ENCODE results near the gene FOXD2. TPM values are rescaled to one million over a fixed set of nuclear protein-coding genes. Genes with fewer than 3 reads are reported as not detected.

FOXD2 gene
- polyA plus RNA-seq, 1 of the 3 experiments (the other 2 are of a cell fraction) = not detected

DNA sequence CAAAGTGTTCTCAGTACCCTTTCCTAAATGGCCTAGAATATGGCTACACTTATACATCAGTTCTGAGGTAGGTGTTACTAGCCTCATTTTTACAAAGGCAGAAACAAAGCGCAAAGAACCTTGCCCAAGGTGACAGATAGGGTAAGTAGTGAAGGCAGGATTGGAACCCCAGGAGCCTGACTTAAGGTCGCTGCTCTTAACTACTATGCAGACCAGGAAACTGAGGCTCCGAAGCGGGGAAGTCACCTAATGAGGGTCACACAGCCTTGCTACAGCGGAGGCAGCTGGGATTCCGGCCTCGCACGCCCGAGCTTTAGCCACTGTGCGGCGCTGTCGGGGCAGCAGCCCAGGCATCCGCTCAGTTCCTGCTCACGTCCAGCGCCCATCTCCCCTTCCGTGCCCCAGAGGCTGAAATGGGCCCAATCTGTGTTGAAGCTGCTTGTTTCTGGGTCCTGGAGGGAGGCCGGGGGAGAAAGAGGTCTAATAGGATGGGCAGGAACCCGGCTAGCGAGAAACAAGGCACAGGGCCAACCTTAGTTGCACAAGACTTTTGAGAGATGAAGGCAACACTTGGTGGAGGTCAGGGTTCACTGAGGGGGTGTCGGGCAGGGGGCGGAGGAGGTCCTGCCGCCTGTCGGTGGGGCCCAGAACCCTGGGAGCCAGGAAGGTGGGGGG, 1.4 kb upstream of the FOXD2 start:
- TF ChIP-seq, protein P1, sequence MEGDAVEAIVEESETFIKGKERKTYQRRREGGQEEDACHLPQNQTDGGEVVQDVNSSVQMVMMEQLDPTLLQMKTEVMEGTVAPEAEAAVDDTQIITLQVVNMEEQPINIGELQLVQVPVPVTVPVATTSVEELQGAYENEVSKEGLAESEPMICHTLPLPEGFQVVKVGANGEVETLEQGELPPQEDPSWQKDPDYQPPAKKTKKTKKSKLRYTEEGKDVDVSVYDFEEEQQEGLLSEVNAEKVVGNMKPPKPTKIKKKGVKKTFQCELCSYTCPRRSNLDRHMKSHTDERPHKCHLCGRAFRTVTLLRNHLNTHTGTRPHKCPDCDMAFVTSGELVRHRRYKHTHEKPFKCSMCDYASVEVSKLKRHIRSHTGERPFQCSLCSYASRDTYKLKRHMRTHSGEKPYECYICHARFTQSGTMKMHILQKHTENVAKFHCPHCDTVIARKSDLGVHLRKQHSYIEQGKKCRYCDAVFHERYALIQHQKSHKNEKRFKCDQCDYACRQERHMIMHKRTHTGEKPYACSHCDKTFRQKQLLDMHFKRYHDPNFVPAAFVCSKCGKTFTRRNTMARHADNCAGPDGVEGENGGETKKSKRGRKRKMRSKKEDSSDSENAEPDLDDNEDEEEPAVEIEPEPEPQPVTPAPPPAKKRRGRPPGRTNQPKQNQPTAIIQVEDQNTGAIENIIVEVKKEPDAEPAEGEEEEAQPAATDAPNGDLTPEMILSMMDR (IDR thresholded peaks at IDR 0.05) = peak; percentile 89
- TF ChIP-seq POLR2AphosphoS5 (IDR thresholded peaks at IDR 0.05; ENCODE audit: low read depth, low read length) = no peak
- no peak for TF ChIP-seq EZH2phosphoT487 (IDR thresholded peaks at IDR 0.05; ENCODE audit: borderline replicate concordance, low read depth)
- TF ChIP-seq, protein P2, sequence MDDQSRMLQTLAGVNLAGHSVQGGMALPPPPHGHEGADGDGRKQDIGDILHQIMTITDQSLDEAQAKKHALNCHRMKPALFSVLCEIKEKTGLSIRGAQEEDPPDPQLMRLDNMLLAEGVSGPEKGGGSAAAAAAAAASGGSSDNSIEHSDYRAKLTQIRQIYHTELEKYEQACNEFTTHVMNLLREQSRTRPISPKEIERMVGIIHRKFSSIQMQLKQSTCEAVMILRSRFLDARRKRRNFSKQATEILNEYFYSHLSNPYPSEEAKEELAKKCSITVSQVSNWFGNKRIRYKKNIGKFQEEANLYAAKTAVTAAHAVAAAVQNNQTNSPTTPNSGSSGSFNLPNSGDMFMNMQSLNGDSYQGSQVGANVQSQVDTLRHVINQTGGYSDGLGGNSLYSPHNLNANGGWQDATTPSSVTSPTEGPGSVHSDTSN (IDR thresholded peaks at IDR 0.05) = no peak
- peak; percentile 64 for TF ChIP-seq RAD21 (IDR thresholded peaks at IDR 0.05; ENCODE audit: low read length)
- 0 out of 2 replicates have a peak, but pooled peaks have one; percentile 21 for TF ChIP-seq RCOR1 (IDR thresholded peaks at IDR 0.05; ENCODE audit: low read length)
- TF ChIP-seq ELF1 (IDR thresholded peaks at IDR 0.05) = no peak
- no peak for TF ChIP-seq TAF1 (IDR thresholded peaks at IDR 0.05; ENCODE audit: borderline replicate concordance, low read depth, low read length)
- no peak for TF ChIP-seq MEF2A (IDR thresholded peaks at IDR 0.05; ENCODE audit: borderline replicate concordance, low read depth)
- TF ChIP-seq MXI1 (IDR thresholded peaks at IDR 0.05; ENCODE audit: low read depth, low read length) = no peak
- TF ChIP-seq TEAD4 (IDR thresholded peaks at IDR 0.05; ENCODE audit: borderline replicate concordance, insufficient read depth) = no peak
- TF ChIP-seq SMC3 (IDR thresholded peaks at IDR 0.05; ENCODE audit: low read depth, low read length) = peak; percentile 67
- no peak for TF ChIP-seq GABPA (IDR thresholded peaks at IDR 0.05; ENCODE audit: low read depth)
- TF ChIP-seq, protein P3, sequence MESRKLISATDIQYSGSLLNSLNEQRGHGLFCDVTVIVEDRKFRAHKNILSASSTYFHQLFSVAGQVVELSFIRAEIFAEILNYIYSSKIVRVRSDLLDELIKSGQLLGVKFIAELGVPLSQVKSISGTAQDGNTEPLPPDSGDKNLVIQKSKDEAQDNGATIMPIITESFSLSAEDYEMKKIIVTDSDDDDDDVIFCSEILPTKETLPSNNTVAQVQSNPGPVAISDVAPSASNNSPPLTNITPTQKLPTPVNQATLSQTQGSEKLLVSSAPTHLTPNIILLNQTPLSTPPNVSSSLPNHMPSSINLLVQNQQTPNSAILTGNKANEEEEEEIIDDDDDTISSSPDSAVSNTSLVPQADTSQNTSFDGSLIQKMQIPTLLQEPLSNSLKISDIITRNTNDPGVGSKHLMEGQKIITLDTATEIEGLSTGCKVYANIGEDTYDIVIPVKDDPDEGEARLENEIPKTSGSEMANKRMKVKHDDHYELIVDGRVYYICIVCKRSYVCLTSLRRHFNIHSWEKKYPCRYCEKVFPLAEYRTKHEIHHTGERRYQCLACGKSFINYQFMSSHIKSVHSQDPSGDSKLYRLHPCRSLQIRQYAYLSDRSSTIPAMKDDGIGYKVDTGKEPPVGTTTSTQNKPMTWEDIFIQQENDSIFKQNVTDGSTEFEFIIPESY (IDR thresholded peaks at IDR 0.05; ENCODE audit: borderline replicate concordance, low read depth) = no peak
- Histone ChIP-seq H3F3A (replicated peaks; ENCODE audit: insufficient read depth) (no peaks in the 10 kb centered on the region), H3K79me2 (ENCODE audit: insufficient read depth) (no peaks in the 10 kb centered on the region), H3K4me3 (ENCODE audit: low read depth in 2 of 2, low read length in 1 of 2) (peak overlapping the region in 1 of 2 experiments; percentile 87; a peak in 3 of 4 replicates), H3K4me1 (ENCODE audit: control insufficient read depth in 1 of 2, insufficient read depth in 2 of 2, low read depth in 1 of 2, low read length in 1 of 2) (peaks cover 0 to 12% of the 10 kb centered on the region in 2 experiments; a peak in 1 of 4 replicates), H4K20me1 (ENCODE audit: insufficient read depth) (no peaks in the 10 kb centered on the region; the same call in 1 of the 2 replicates), H2AFZ (ENCODE audit: low read depth) (peak overlapping the region; percentile 91), H3K4me2 (peak overlapping the region; percentile 78), H3K9me3 (no peaks in the 10 kb centered on the region), H3K27me3 (ENCODE audit: insufficient read depth) (peaks cover 71% of the 10 kb centered on the region), H3K36me3 (replicated peaks in 1 of 2; ENCODE audit: control insufficient read depth in 1 of 2, insufficient read depth in 2 of 2, low read length in 1 of 2) (no peaks in the 10 kb centered on the region), H3K27ac (ENCODE audit: low read depth in 2 of 2, low read length in 1 of 2) (no peak overlapping the region), H3K9me2 (no peaks in the 10 kb centered on the region), H3K9ac (peak overlapping the region; percentile 53; the same call in 1 of the 2 replicates)
- CTCF ChIA-PET = interaction anchor here (0.6 to 28.7 kb wide), 45 partner anchors 11 to 794 kb away, joined by 3 to 1422 read pairs (median 4); no protein-coding TSS in a partner anchor
- POLR2A ChIA-PET = interaction anchor here (1.0 kb wide), 1 partner anchor 273 kb away, joined by 3 read pairs; no protein-coding TSS in a partner anchor
- peak; percentile 87 for DNase-seq
- 11% methylated on average over 10 of the region's 23 CpGs for WGBS (ENCODE audit: low lambda C conversion rate)
